Upper lobe of right lung (tissue), 1 donor: Measurements from ENCODE around the gene TSGA10IP. TPM values are rescaled to one million over a fixed set of nuclear protein-coding genes. Genes with fewer than 3 reads are reported as not detected.

ENCODE experiments used
- ATAC-seq: fragments of 200-7000 bp; cut with Tn5 transposase; one replicate; pipeline ENCODE4 v1.9.1; 2020; ENCODE audit warnings: mild to moderate bottlenecking, moderate library complexity
- DNase-seq: peaks from one replicate; pipeline ENCODE4 v3.0.0-alpha.2; 2020
- H3K27ac ChIP-seq: fragments of 200-600 bp; one replicate; pipeline ENCODE4 v1.8.0; 2022
- H3K27me3 ChIP-seq: fragments of 200-600 bp; one replicate; pipeline ENCODE4 v1.8.0; 2022; ENCODE audit warnings: mild to moderate bottlenecking
- H3K36me3 ChIP-seq: fragments of 200-600 bp; one replicate; pipeline ENCODE4 v1.8.0; 2022
- H3K4me1 ChIP-seq: fragments of 200-600 bp; one replicate; pipeline ENCODE4 v1.8.0; 2022
- H3K4me3 ChIP-seq: fragments of 200-600 bp; one replicate; pipeline ENCODE4 v1.8.0; 2022; ENCODE audit warnings: mild to moderate bottlenecking
- H3K9me3 ChIP-seq: fragments of 200-600 bp; one replicate; pipeline ENCODE4 v1.8.0; 2022
- intact Hi-C: fragments of 100-400 bp; cut with DNase I; formaldehyde crosslinking; loops from one replicate; pipeline ENCODE4 v1.11.0; 2022
- total RNA-seq: library from RNA; stranded (reverse); fragmentation: NEBNext Ultra II Directional; extraction: Animal tissue kit (Norgen Biotek cat#: 25700); gene quantifications from one replicate; pipeline ENCODE4 v1.2.1, GENCODE V29; 2021
- TF ChIP-seq, protein P1 (sequence below): fragments of 200-600 bp; IDR thresholded peaks from one replicate; pipeline ENCODE4 v1.8.0; 2022; ENCODE audit warnings: antibody characterized with exemption
- donor health status: DM: no; HTN: yes; CAD: no; lungs with severe emphysema.

Gene TSGA10IP
- total RNA-seq, 1 donor from 2014 or later = not detected

DNA sequence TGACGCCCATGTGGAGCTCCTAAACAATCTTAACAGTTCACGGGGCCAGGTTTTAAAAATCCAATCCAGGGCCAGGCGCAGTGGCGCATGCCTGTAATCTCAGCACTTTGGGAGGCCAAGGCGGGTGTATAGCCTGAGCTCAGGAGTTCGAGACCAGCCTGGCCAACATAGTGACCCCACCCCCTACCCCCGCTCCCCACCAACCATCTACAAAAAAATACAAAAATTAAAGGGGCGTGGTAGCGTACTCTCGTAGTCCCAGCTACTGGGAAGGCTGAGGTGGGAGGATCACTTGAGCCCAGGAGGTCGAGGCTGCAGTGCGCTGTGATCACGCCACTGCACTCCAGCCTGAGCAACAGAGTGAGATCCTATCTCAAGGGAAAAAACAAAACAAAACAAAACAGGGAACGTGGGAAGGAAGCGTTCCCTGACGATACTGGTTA lies 15.6 kb downstream of the TSGA10IP start:
- peak overlapping the region; percentile 96 for H3K27ac ChIP-seq
- H3K9me3 ChIP-seq = no peaks in the 10 kb centered on the region
- TF ChIP-seq, protein P1, sequence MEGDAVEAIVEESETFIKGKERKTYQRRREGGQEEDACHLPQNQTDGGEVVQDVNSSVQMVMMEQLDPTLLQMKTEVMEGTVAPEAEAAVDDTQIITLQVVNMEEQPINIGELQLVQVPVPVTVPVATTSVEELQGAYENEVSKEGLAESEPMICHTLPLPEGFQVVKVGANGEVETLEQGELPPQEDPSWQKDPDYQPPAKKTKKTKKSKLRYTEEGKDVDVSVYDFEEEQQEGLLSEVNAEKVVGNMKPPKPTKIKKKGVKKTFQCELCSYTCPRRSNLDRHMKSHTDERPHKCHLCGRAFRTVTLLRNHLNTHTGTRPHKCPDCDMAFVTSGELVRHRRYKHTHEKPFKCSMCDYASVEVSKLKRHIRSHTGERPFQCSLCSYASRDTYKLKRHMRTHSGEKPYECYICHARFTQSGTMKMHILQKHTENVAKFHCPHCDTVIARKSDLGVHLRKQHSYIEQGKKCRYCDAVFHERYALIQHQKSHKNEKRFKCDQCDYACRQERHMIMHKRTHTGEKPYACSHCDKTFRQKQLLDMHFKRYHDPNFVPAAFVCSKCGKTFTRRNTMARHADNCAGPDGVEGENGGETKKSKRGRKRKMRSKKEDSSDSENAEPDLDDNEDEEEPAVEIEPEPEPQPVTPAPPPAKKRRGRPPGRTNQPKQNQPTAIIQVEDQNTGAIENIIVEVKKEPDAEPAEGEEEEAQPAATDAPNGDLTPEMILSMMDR = no peak
- H3K4me1 ChIP-seq = peaks cover 17% of the 10 kb centered on the region
- intact Hi-C loops = no loop called here
- peaks cover 14% of the 10 kb centered on the region for H3K36me3 ChIP-seq
- ATAC-seq = no peak
- DNase-seq = no peak
- H3K4me3 ChIP-seq = peak overlapping the region; percentile 99
- H3K27me3 ChIP-seq = no peaks in the 10 kb centered on the region

DNA sequence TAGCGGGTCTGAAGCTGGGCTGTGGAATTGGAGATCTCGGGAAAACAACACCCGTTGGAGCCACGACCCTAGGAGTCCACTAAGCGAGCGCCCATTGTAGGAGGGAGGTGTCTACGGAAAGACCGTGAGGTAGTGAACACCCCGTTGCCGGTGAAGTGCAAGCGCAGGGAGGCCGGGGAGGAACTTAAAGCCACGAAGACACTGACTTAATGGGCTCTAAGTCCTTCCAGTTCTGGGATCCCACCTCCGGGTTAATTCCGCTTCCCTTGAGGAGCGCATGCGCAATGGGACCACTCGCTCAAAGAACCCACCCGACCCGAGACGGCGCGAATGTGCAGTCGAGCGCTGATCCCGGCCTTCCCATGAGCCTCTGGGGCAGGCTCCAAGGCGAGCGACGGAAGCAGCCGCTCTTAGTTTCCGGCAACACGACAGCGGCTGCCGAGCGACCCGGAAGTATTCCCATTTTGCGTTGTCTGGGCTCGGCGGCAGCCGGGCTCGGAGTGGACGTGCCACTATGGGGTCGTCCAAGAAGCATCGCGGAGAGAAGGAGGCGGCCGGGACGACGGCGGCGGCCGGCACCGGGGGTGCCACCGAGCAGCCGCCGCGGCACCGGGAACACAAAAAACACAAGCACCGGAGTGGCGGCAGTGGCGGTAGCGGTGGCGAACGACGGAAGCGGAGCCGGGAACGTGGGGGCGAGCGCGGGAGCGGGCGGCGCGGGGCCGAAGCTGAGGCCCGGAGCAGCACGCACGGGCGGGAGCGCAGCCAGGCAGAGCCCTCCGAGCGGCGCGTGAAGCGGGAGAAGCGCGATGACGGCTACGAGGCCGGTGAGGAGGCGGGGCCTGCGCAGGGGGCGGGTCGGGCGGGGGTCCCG lies 16.2 kb downstream of the TSGA10IP start, which contains the start of gene SART1:
SART1 (plus strand) TSS at position 468 of the 874 bp plus-strand sequence; CDS start at position 515, 47 bp downstream.
- peaks cover 17% of the 10 kb centered on the region for H3K4me1 ChIP-seq
- H3K36me3 ChIP-seq = peaks cover 21% of the 10 kb centered on the region
- peak within 1 kb of the TSS; percentile 96 for H3K27ac ChIP-seq
- no peaks in the 10 kb centered on the region for H3K9me3 ChIP-seq
- TF ChIP-seq, protein P1 = no peak
- H3K4me3 ChIP-seq = peak within 1 kb of the TSS; percentile 99
- intact Hi-C loops = no loop called here
- DNase-seq = peak; percentile 98
- peak; percentile 98 for ATAC-seq
- no peaks in the 10 kb centered on the region for H3K27me3 ChIP-seq

DNA sequence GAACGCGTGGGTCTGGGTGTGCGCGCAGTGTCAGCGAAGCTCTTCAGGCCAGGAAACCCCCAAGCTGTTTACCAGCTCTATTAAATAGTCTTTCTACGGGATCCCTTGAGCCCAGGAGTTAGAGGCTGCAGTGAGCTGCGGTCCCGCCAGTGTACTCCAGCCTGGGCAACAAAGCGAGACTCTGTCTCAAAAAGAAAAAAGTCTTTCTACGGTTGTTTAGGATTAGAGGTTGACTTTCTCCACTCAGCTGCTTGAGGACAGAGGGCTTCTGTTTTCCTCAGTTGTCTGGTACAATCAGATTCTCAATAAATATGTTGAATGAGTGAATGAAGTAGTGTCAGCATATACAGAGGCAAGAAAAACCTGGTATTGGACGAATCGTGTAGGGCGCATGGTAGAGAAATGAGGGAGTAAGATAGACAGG lies 16.9 kb downstream of the TSGA10IP start:
- Histone ChIP-seq H3K27ac (peak overlapping the region; percentile 96), H3K9me3 (no peaks in the 10 kb centered on the region), H3K4me3 (peak overlapping the region; percentile 99), H3K27me3 (no peaks in the 10 kb centered on the region), H3K4me1 (peaks cover 17% of the 10 kb centered on the region), H3K36me3 (peaks cover 27% of the 10 kb centered on the region)
- intact Hi-C loops = no loop called here
- no peak for DNase-seq
- TF ChIP-seq, protein P1 = no peak
- no peak for ATAC-seq

DNA sequence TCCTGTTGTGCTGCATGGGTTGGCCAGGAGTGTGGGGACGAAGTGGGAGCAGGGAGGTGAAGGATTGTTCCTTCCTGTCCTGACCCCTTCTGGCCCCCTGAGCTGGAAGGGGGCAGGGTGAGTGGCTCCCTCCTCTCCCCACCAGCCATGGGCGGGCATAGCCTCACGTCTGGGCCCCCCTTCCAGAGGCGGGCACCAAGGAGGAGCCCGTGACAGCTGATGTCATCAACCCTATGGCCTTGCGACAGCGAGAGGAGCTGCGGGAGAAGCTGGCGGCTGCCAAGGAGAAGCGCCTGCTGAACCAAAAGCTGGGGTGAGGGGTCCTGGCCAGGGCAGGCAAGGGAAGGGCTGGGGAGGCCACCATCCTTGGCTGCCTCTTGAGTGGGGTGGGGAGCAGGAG lies 19.6 kb downstream of the TSGA10IP start:
- no peaks in the 10 kb centered on the region for H3K9me3 ChIP-seq
- no peak for DNase-seq
- ATAC-seq = no peak
- no peak overlapping the region for H3K27ac ChIP-seq
- peaks cover 54% of the 10 kb centered on the region for H3K36me3 ChIP-seq
- intact Hi-C loops = no loop called here
- no peak overlapping the region for H3K4me3 ChIP-seq
- no peaks in the 10 kb centered on the region for H3K27me3 ChIP-seq
- TF ChIP-seq, protein P1 = no peak
- H3K4me1 ChIP-seq = peaks cover 24% of the 10 kb centered on the region

DNA sequence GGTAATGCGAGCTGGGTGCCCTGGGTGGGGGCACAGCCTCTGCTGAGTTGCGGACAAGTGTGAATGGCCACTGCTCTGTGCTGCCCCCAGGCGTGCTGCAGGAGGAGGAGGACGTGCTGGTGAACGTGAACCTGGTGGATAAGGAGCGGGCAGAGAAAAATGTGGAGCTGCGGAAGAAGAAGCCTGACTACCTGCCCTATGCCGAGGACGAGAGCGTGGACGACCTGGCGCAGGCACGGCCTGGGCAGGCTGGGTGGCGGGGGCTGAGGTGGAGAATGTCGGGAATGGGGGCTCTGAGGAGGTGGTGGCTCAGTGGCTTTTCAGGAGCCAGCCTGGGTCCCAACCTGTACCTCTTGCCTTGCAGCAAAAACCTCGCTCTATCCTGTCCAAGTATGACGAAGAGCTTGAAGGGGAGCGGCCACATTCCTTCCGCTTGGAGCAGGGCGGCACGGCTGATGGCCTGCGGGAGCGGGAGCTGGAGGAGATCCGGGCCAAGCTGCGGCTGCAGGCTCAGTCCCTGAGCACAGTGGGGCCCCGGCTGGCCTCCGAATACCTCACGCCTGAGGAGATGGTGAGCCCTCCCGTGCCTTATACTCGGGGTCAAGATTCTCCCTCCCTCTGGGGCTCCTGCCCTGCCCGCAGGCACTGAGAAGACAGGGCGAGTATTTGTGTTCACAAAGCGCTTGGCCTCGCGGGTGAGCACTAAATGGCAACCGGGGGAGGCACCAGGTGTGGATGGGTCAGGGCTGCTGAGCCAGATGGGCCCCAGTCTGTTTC lies 20.9 kb downstream of the TSGA10IP start:
- no peak overlapping the region for H3K4me3 ChIP-seq
- intact Hi-C loops = no loop called here
- peaks cover 59% of the 10 kb centered on the region for H3K36me3 ChIP-seq

More for the DNA sequence above, 20.9 kb downstream of the TSGA10IP start:
- H3K27ac ChIP-seq = no peak overlapping the region
- no peaks in the 10 kb centered on the region for H3K9me3 ChIP-seq
- H3K4me1 ChIP-seq = peaks cover 30% of the 10 kb centered on the region
- no peak for ATAC-seq
- no peaks in the 10 kb centered on the region for H3K27me3 ChIP-seq
- TF ChIP-seq, protein P1 = no peak
- no peak for DNase-seq
